Neural cell (in vitro differentiated cells): ENCODE data around the gene MECR. TPM values are rescaled to one million over a fixed set of nuclear protein-coding genes. Genes with fewer than 3 reads are reported as not detected.

Experiments
- H2AFZ ChIP-seq: fragments of 200-600, 300-800 bp; sonication (generic), shearing (Covaris generic); 2 replicates; pipeline ENCODE4 v1.6.0; 2014; ENCODE audit warnings: low read depth, mild to moderate bottlenecking, antibody characterized with exemption, low read length, moderate library complexity
- H3F3A ChIP-seq: fragments of 200-600 bp; shearing (Covaris generic); 2 replicates; pipeline ENCODE4 v1.6.1; 2016; ENCODE audit warnings: mild to moderate bottlenecking, moderate library complexity, mixed read lengths, antibody characterized with exemption, low read length; ENCODE audit not compliant: insufficient read depth, poor library complexity, severe bottlenecking
- H3K27ac ChIP-seq: fragments of 200-600, 300-800 bp; sonication (generic), shearing (Covaris generic); 2 replicates; pipeline ENCODE4 v1.5.1; 2014; ENCODE audit warnings: mild to moderate bottlenecking, low read length, moderate library complexity
- H3K27me3 ChIP-seq: fragments of 300-800, 200-600 bp; sonication (generic), shearing (Covaris generic); 2 replicates; pipeline ENCODE4 v1.6.0; 2014; ENCODE audit warnings: mild to moderate bottlenecking, low read depth, low read length, moderate library complexity; ENCODE audit not compliant: insufficient read depth
- H3K36me3 ChIP-seq: fragments of 300-800, 200-600 bp; sonication (generic), shearing (Covaris generic); 2 replicates; pipeline ENCODE4 v1.5.1; 2014; ENCODE audit warnings: mild to moderate bottlenecking, antibody characterized with exemption, low read length, moderate library complexity; ENCODE audit not compliant: insufficient read depth
- H3K4me2 ChIP-seq: fragments of 300-800, 200-600 bp; sonication (generic), shearing (Covaris generic); 2 replicates; pipeline ENCODE4 v1.6.0; 2014; ENCODE audit warnings: mild to moderate bottlenecking, low read length
- H3K4me3 ChIP-seq: fragments of 300-800, 200-600 bp; sonication (generic), shearing (Covaris generic); 2 replicates; pipeline ENCODE4 v1.5.1; 2014; ENCODE audit warnings: mild to moderate bottlenecking, low read length, moderate library complexity
- H3K79me2 ChIP-seq: fragments of 200-600 bp; shearing (Covaris generic); replicated peaks from 2 replicates; pipeline ENCODE4 v1.6.0; 2014; ENCODE audit warnings: mild to moderate bottlenecking, low read length, moderate library complexity; ENCODE audit not compliant: insufficient read depth
- H3K9ac ChIP-seq: fragments of 300-800, 200-600 bp; sonication (generic), shearing (Covaris generic); 2 replicates; pipeline ENCODE4 v1.6.1; 2016; ENCODE audit warnings: mild to moderate bottlenecking, low read length, mixed read lengths
- H3K9me2 ChIP-seq: fragments of 200-600 bp; shearing (Covaris generic); 2 replicates; pipeline ENCODE4 v1.6.1; 2016; ENCODE audit warnings: mild to moderate bottlenecking, low read length, mixed read lengths; ENCODE audit not compliant: insufficient read depth
- H3K9me3 ChIP-seq: fragments of 200-600, 300-800 bp; sonication (generic), shearing (Covaris generic); 2 replicates; pipeline ENCODE4 v1.6.1; 2016; ENCODE audit warnings: mild to moderate bottlenecking, mixed run types, low read length, moderate library complexity, mixed read lengths
- H4K20me1 ChIP-seq: fragments of 200-600 bp; shearing (Covaris generic); 2 replicates; pipeline ENCODE4 v1.6.1; 2016; ENCODE audit warnings: mild to moderate bottlenecking, mixed run types; ENCODE audit not compliant: insufficient read depth
- EP300 ChIP-seq: fragments of 450-650 bp; conservative IDR thresholded peaks from 2 replicates; pipeline ENCODE4 v1.6.1; 2014; ENCODE audit warnings: antibody characterized with exemption, mild to moderate bottlenecking, moderate library complexity; ENCODE audit not compliant: poor library complexity, severe bottlenecking
- EZH2 ChIP-seq: fragments of 200-600, 300-800 bp; shearing (Covaris generic), sonication (generic); IDR thresholded peaks from 2 replicates; pipeline ENCODE4 v1.6.1; 2014; ENCODE audit warnings: antibody characterized with exemption, low read length, borderline replicate concordance, mild to moderate bottlenecking; ENCODE audit not compliant: insufficient read depth, poor library complexity, severe bottlenecking
- MXI1 ChIP-seq: fragments of 450-650 bp; conservative IDR thresholded peaks from 2 replicates; pipeline ENCODE4 v1.6.1; 2014; ENCODE audit warnings: antibody characterized with exemption, mild to moderate bottlenecking; ENCODE audit not compliant: poor library complexity, severe bottlenecking
- POLR2AphosphoS5 ChIP-seq: IDR thresholded peaks from 2 replicates; pipeline ENCODE4 v1.6.1; 2012
- RAD21 ChIP-seq: fragments of 450-650 bp; conservative IDR thresholded peaks from 2 replicates; pipeline ENCODE4 v1.6.1; 2014; ENCODE audit warnings: antibody characterized with exemption, mild to moderate bottlenecking, moderate library complexity
- SMC3 ChIP-seq: fragments of 450-650 bp; conservative IDR thresholded peaks from 2 replicates; pipeline ENCODE4 v1.6.1; 2014; ENCODE audit warnings: antibody characterized with exemption, mild to moderate bottlenecking, moderate library complexity; ENCODE audit not compliant: poor library complexity
- TAF1 ChIP-seq: IDR thresholded peaks from 2 replicates; pipeline ENCODE4 v1.6.1; 2012; ENCODE audit warnings: low read depth
- polyA plus RNA-seq: library from polyadenylated mRNA; depleted of rRNA; stranded (reverse); fragments of >200 nt; gene quantifications from 2 replicates; pipeline ENCODE4 v1.2.3, GENCODE V29; 2014
- TF ChIP-seq, protein P1 (sequence below): IDR thresholded peaks from 2 replicates; pipeline ENCODE4 v1.6.1; 2012; ENCODE audit warnings: borderline replicate concordance
- TF ChIP-seq, protein P2 (sequence below): fragments of 450-650 bp; IDR thresholded peaks from 2 replicates; pipeline ENCODE4 v1.5.1; 2014; ENCODE audit warnings: antibody characterized with exemption, mild to moderate bottlenecking, moderate library complexity; ENCODE audit not compliant: poor library complexity, severe bottlenecking

MECR gene
- polyA plus RNA-seq, 1 donor from 2014 or later, result 14.0 TPM

DNA sequence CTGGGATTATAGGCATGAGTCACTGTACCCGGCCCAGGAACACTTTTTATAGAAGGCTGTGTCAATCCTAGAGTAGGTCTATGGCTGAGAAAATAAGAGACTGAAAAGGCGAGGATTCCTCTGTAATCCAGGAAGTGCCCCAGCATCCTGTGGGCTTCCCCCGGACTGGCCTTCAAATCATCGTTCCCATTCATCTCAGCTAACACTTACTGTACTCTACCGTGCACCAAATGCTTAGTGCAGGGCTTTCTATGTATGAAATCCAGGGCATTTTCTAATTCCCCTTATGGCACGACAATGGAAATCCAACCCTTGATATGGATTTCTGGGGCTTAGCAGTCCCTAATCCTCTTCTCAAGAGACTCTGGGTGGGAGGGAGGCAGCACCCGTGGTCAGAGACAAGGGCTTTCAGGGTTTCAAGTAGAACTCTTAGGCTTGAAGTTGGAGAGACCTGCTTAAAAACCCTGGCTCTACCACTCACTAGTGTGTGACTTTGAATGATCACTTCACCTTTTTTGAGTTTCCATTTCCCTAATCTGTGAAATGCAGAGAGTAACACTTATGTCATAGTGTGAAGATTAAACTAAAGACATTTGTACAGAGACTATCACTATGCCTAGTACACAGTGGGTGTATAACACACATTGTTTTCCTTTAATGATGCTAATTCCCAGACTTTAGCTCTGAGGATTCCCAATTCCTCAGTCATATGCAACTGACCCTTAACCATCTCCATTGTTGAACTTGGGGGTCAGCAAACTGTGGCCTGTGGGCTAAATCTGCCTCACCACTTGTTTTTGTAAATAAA lies 20.3 kb downstream of the MECR start:
- H3K4me2 ChIP-seq, result no peak overlapping the region
- TF ChIP-seq RAD21, result no peak
- TF ChIP-seq, protein P1, sequence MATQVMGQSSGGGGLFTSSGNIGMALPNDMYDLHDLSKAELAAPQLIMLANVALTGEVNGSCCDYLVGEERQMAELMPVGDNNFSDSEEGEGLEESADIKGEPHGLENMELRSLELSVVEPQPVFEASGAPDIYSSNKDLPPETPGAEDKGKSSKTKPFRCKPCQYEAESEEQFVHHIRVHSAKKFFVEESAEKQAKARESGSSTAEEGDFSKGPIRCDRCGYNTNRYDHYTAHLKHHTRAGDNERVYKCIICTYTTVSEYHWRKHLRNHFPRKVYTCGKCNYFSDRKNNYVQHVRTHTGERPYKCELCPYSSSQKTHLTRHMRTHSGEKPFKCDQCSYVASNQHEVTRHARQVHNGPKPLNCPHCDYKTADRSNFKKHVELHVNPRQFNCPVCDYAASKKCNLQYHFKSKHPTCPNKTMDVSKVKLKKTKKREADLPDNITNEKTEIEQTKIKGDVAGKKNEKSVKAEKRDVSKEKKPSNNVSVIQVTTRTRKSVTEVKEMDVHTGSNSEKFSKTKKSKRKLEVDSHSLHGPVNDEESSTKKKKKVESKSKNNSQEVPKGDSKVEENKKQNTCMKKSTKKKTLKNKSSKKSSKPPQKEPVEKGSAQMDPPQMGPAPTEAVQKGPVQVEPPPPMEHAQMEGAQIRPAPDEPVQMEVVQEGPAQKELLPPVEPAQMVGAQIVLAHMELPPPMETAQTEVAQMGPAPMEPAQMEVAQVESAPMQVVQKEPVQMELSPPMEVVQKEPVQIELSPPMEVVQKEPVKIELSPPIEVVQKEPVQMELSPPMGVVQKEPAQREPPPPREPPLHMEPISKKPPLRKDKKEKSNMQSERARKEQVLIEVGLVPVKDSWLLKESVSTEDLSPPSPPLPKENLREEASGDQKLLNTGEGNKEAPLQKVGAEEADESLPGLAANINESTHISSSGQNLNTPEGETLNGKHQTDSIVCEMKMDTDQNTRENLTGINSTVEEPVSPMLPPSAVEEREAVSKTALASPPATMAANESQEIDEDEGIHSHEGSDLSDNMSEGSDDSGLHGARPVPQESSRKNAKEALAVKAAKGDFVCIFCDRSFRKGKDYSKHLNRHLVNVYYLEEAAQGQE, result no peak
- TF ChIP-seq, protein P2, sequence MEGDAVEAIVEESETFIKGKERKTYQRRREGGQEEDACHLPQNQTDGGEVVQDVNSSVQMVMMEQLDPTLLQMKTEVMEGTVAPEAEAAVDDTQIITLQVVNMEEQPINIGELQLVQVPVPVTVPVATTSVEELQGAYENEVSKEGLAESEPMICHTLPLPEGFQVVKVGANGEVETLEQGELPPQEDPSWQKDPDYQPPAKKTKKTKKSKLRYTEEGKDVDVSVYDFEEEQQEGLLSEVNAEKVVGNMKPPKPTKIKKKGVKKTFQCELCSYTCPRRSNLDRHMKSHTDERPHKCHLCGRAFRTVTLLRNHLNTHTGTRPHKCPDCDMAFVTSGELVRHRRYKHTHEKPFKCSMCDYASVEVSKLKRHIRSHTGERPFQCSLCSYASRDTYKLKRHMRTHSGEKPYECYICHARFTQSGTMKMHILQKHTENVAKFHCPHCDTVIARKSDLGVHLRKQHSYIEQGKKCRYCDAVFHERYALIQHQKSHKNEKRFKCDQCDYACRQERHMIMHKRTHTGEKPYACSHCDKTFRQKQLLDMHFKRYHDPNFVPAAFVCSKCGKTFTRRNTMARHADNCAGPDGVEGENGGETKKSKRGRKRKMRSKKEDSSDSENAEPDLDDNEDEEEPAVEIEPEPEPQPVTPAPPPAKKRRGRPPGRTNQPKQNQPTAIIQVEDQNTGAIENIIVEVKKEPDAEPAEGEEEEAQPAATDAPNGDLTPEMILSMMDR, result no peak
- no peak for TF ChIP-seq EP300
- TF ChIP-seq SMC3, result no peak
- no peak for TF ChIP-seq POLR2AphosphoS5
- TF ChIP-seq TAF1, result no peak
- no peak for TF ChIP-seq EZH2
- no peak for TF ChIP-seq MXI1

DNA sequence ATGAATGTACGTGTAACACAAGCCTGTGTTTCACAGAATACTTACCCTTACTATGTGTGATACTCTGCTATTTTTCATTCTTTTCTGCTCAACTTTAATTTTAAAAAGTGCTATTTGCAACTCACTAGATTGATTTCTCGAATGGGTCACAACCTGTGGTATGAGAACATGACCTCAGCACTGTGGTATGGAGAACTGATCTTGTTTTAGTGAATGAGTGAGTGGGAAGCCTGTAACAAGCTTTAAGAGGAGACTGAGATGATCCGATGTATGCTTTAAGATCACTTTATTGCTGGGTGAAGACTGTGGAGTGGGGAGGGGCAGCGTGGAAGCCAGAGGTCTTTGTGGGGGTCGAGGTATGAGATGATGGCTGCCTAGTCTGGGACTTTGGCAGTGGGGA lies 21.6 kb downstream of the MECR start:
- H3K79me2 ChIP-seq, result no peaks in the 10 kb centered on the region
- TF ChIP-seq, protein P1, result no peak
- TF ChIP-seq, protein P2, result no peak
- TF ChIP-seq POLR2AphosphoS5, result no peak
- TF ChIP-seq TAF1, result no peak
- no peak for TF ChIP-seq EZH2
- no peak for TF ChIP-seq MXI1
- no peak for TF ChIP-seq EP300
- no peak for TF ChIP-seq RAD21
- TF ChIP-seq SMC3, result no peak
- no peaks in the 10 kb centered on the region for H3F3A ChIP-seq
- H3K9me3 ChIP-seq, result no peaks in the 10 kb centered on the region
- no peak overlapping the region for H3K9ac ChIP-seq
- H3K27ac ChIP-seq, result no peak overlapping the region
- no peaks in the 10 kb centered on the region for H3K27me3 ChIP-seq
- no peaks in the 10 kb centered on the region for H3K36me3 ChIP-seq
- no peaks in the 10 kb centered on the region for H4K20me1 ChIP-seq
- no peaks in the 10 kb centered on the region for H3K9me2 ChIP-seq
- no peak overlapping the region for H2AFZ ChIP-seq
- H3K4me3 ChIP-seq, result no peak overlapping the region
- H3K4me2 ChIP-seq, result no peak overlapping the region

More for the DNA sequence above, 20.3 kb downstream of the MECR start:
- Histone ChIP-seq H3K27ac (no peak overlapping the region), H3F3A (no peaks in the 10 kb centered on the region), H3K9me3 (no peaks in the 10 kb centered on the region), H4K20me1 (no peaks in the 10 kb centered on the region), H3K4me3 (no peak overlapping the region), H3K36me3 (no peaks in the 10 kb centered on the region), H2AFZ (no peak overlapping the region), H3K79me2 (no peaks in the 10 kb centered on the region), H3K9ac (no peak overlapping the region), H3K27me3 (no peaks in the 10 kb centered on the region), H3K9me2 (no peaks in the 10 kb centered on the region)
